HL-60 (cell line): Measurements from ENCODE around the gene PARVA.

Experiments used
- DNase-seq, 2 experiments: peaks; one replicate each; pipeline ENCODE4 v3.0.0-alpha.2; 2010 to 2020; ENCODE audit warnings: low read depth in 1 of 2, low spot score in 1 of 2
- H3K27ac ChIP-seq: fragments of 250-450 bp; sonication (Bioruptor Pico); replicated peaks from 2 replicates; pipeline ENCODE4 v1.5.1; 2020; ENCODE audit warnings: mild to moderate bottlenecking, moderate library complexity
- H3K27me3 ChIP-seq: fragments of 250-450 bp; sonication (Bioruptor Pico); 2 replicates; pipeline ENCODE4 v1.5.1; 2021; ENCODE audit warnings: mild to moderate bottlenecking, moderate library complexity; ENCODE audit not compliant: insufficient read depth, poor library complexity, severe bottlenecking
- H3K4me3 ChIP-seq: replicated peaks from 2 replicates; pipeline ENCODE4 v1.5.1; 2011; ENCODE audit warnings: mild to moderate bottlenecking, control low read depth, low read length; ENCODE audit not compliant: insufficient read depth
- GABPA ChIP-seq: IDR thresholded peaks from 2 replicates; pipeline ENCODE4 v1.6.1; 2012; ENCODE audit warnings: low read depth
- POLR2AphosphoS5 ChIP-seq: IDR thresholded peaks from 2 replicates; pipeline ENCODE4 v1.6.1; 2012; ENCODE audit warnings: low read depth
- SPI1 ChIP-seq: IDR thresholded peaks from 2 replicates; pipeline ENCODE4 v1.6.1; 2012; ENCODE audit warnings: low read depth, mild to moderate bottlenecking, borderline replicate concordance
- TF ChIP-seq, protein P1 (sequence below): IDR thresholded peaks from 2 replicates; pipeline ENCODE4 v1.6.1; 2012; ENCODE audit warnings: low read depth; ENCODE audit not compliant: insufficient replicate concordance
- TF ChIP-seq, protein P2 (sequence below): IDR thresholded peaks from one replicate; pipeline ENCODE4 v1.5.1; 2011; ENCODE audit warnings: low read length, control low read depth, inconsistent platforms; ENCODE audit not compliant: insufficient read depth

PARVA gene

DNA sequence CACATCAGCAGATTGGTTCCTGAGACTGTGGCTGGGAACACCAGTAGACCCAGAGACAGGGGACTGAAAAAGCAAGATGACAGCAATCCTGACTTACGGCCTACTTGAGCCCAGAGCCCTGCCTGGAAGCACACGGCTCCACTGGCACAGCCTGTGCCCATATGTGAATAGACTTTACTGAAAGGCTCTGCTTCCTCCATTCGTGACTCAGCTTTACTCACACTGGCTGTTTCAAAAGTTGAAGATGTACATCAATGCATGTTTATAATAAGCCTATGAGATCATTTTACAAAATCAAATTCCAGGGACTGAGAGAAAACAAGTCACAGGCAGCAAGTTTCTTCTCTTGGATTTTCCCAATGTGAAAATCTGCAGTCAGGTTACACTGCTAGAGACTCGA lies 162.2 kb downstream of the PARVA start:
- TF ChIP-seq, protein P1, sequence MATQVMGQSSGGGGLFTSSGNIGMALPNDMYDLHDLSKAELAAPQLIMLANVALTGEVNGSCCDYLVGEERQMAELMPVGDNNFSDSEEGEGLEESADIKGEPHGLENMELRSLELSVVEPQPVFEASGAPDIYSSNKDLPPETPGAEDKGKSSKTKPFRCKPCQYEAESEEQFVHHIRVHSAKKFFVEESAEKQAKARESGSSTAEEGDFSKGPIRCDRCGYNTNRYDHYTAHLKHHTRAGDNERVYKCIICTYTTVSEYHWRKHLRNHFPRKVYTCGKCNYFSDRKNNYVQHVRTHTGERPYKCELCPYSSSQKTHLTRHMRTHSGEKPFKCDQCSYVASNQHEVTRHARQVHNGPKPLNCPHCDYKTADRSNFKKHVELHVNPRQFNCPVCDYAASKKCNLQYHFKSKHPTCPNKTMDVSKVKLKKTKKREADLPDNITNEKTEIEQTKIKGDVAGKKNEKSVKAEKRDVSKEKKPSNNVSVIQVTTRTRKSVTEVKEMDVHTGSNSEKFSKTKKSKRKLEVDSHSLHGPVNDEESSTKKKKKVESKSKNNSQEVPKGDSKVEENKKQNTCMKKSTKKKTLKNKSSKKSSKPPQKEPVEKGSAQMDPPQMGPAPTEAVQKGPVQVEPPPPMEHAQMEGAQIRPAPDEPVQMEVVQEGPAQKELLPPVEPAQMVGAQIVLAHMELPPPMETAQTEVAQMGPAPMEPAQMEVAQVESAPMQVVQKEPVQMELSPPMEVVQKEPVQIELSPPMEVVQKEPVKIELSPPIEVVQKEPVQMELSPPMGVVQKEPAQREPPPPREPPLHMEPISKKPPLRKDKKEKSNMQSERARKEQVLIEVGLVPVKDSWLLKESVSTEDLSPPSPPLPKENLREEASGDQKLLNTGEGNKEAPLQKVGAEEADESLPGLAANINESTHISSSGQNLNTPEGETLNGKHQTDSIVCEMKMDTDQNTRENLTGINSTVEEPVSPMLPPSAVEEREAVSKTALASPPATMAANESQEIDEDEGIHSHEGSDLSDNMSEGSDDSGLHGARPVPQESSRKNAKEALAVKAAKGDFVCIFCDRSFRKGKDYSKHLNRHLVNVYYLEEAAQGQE = no peak
- no peak for TF ChIP-seq SPI1
- TF ChIP-seq, protein P2, sequence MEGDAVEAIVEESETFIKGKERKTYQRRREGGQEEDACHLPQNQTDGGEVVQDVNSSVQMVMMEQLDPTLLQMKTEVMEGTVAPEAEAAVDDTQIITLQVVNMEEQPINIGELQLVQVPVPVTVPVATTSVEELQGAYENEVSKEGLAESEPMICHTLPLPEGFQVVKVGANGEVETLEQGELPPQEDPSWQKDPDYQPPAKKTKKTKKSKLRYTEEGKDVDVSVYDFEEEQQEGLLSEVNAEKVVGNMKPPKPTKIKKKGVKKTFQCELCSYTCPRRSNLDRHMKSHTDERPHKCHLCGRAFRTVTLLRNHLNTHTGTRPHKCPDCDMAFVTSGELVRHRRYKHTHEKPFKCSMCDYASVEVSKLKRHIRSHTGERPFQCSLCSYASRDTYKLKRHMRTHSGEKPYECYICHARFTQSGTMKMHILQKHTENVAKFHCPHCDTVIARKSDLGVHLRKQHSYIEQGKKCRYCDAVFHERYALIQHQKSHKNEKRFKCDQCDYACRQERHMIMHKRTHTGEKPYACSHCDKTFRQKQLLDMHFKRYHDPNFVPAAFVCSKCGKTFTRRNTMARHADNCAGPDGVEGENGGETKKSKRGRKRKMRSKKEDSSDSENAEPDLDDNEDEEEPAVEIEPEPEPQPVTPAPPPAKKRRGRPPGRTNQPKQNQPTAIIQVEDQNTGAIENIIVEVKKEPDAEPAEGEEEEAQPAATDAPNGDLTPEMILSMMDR = no peak
- no peak for TF ChIP-seq GABPA
- Histone ChIP-seq H3K4me3 (no peak overlapping the region), H3K27ac (no peak overlapping the region), H3K27me3 (no peaks in the 10 kb centered on the region)
- DNase-seq = no peak

DNA sequence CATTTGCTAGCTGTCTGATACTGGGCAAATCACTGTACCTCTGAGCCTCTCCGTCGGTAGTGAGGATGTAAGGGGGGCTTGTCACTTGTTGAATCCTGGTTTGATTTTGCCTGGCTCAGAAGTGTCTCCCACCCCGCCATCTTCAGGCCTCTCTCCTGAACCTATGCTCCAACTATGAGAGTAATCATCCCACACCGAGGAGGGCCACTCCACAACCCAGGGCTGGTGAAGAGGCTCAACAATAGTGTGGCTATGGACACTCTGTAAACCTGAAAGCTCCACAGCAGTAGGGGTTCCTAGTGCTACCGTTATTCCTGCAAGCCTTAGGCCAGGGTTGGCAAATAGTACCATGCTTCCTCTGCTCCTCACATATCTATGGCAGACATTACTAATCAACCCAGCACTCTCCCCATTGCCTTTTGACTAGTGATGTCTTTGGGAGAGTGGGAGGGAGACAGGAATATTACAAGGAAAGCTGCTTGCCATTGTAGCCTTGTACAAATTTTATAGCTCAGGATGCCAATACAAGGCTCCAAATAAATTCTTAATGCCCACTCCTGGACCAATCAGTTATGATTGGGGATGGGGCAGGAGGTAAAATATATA lies 162.8 kb downstream of the PARVA start:
- Histone ChIP-seq H3K4me3 (no peak overlapping the region), H3K27me3 (no peaks in the 10 kb centered on the region), H3K27ac (no peak overlapping the region)
- no peak for DNase-seq
- TF ChIP-seq, protein P1 = no peak
- TF ChIP-seq POLR2AphosphoS5 = no peak
- TF ChIP-seq, protein P2 = no peak
- TF ChIP-seq SPI1 = no peak
- no peak for TF ChIP-seq GABPA

DNA sequence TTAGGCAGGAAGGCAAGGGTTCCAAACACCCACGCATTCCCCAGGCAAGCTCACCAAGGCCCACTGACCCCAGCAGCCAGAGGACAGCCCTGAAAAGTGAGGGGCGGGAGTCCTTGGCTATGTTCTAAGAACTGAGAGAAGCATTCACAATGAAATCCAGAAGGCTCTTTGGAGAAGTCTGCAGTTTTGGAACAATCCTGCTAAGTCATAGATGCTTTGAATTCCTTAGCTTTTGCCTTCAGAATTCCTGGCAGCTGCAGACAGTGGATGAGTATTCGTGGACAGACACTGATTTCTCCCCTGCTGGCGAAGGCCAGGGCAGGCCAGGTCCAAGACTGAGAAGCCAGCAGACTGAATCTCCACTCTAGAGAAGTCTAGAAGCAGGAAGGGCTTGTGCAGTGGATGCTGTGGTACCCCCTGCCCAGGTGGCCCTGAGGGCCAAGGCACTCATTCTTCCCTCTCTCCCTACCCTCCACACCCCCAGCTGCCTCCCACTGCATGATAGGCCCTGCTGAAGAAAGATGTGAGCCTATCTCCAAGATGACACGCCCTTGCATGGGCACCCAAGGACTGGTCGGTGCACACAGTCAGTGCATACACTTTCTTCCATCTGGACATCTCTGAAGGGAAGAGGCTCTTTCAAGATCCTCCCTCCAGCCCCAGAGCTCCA lies 163.7 kb downstream of the PARVA start:
- DNase-seq = no peak
- TF ChIP-seq, protein P2 = no peak
- no peak for TF ChIP-seq GABPA
- no peak for TF ChIP-seq POLR2AphosphoS5
- no peak for TF ChIP-seq SPI1
- TF ChIP-seq, protein P1 = no peak
- Histone ChIP-seq H3K27me3 (no peaks in the 10 kb centered on the region), H3K27ac (no peak overlapping the region), H3K4me3 (no peak overlapping the region)
